Epithelial cell of prostate (primary cell): ENCODE results near the gene ZBTB47.

Experiments
- DNase-seq: peaks from one replicate; pipeline ENCODE4 v3.0.0-alpha.2; 2011; ENCODE audit warnings: low read depth, low spot score
- H3K27ac ChIP-seq: fragments of 450-650 bp; 2 replicates; pipeline ENCODE4 v1.5.1; 2017; ENCODE audit warnings: mild to moderate bottlenecking

ZBTB47 gene

DNA sequence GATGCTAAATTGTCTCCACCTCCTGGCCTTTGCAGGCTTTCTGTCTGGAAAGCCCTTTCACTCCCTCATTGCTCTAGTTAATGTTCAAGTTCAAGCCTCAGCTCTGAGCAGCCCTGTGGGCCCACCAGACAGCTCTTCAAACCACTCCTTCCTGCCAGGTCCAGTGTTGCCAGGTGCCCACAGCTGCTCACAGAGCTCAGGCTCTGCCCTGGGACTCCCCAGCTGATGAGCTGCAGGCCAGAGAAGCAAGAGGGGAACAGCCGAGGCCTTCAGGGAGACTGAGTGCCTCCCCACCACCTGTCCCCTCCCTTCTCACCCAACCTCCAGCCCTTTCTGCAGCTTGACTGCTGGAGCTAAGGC, 1.3 kb upstream of the ZBTB47 start:
- H3K27ac ChIP-seq, result peak overlapping the region; percentile 69
- DNase-seq, result no peak

GRCh38 chr3:42652611-42653302, 740 bp upstream of the ZBTB47 start:
- H3K27ac ChIP-seq, result peak overlapping the region; percentile 69
- peak; percentile 43 for DNase-seq

GRCh38 chr3:42653303-42653559, 266 bp upstream of the ZBTB47 start:
- H3K27ac ChIP-seq, result peak overlapping the region; percentile 69
- DNase-seq, result no peak

DNA sequence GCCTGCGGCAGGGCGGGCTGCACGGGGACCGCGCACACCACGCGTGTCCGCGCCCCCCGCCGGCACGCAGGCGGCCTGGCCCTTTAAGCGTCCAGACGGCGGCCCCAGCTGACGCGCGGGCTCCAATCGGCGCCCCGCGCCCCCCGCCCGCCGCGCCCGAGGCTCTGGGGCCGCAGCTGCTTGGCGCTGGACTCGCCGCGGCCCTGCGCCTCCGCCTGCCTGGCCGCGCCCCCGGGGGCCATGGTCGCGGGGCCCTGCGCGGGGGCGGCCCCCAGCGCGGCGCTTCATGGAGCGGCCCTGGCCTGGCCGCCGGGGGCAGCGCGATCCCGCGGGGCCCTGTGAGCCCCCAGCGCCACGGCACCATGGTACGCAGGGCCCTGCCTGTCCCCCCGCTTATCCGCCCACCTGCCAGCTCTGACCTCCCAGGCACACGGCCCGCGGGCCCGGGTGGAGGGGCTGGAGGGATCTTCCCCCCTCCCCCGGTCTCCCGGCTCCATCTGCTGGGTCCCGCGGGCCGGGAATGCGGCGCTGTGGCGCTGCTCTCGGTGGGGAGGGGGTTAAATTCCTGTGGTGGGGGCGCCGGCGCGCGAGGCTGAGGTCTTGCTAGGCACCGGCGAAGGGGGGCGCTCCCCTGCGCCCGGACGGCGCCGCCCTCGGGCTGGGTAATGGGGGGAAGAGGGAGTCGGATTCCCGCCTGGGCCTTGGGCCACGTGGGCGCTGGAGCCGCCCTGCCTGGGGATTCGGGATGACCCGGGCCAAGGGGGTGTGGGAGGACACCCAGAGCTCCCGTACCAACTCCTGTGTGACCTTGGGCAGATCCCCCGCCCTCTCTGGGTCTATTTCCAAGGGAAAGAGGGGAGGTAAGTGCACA, 1.1 kb downstream of the ZBTB47 start:
- DNase-seq, result no peak
- H3K27ac ChIP-seq, result peak overlapping the region; percentile 69

- no peak for DNase-seq
- H3K27ac ChIP-seq, result peak overlapping the region; percentile 69
These were observed 1.9 kb downstream of the ZBTB47 start for GRCh38 chr3:42655331-42655888.

GRCh38 chr3:42655980-42656679, 2.6 kb downstream of the ZBTB47 start:
- no peak overlapping the region for H3K27ac ChIP-seq
- no peak for DNase-seq

GRCh38 chr3:42656680-42657610, 3.4 kb downstream of the ZBTB47 start:
- H3K27ac ChIP-seq, result no peak overlapping the region
- DNase-seq, result no peak

- DNase-seq, result no peak
- no peak overlapping the region for H3K27ac ChIP-seq
These were observed 4.2 kb downstream of the ZBTB47 start for GRCh38 chr3:42657675-42658074.

DNA sequence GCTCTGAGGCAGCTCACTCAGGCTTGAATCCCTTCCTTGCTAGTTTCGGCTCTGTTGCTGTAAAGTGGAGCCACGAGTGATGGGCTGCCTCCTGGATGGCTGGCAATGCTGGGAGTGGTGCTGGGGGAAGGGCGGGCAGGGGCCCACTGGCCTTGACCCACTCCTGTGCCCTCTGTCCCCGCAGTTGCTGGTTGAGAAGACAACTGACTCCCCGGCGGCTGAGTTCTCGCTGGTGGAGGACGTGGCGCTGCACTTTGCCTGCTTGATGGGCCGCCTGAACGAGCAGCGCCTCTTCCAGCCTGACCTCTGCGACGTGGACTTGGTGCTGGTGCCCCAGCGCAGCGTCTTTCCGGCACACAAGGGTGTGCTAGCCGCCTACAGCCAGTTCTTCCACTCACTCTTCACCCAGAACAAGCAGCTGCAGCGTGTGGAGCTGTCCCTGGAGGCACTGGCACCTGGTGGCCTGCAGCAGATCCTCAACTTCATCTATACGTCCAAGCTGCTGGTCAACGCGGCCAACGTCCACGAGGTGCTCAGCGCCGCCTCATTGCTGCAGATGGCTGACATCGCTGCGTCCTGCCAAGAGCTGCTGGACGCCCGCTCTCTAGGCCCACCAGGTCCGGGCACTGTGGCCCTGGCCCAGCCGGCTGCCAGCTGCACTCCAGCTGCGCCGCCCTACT, 4.7 kb downstream of the ZBTB47 start:
- DNase-seq, result no peak
- no peak overlapping the region for H3K27ac ChIP-seq

GRCh38 chr3:42658771-42659390, 5.4 kb downstream of the ZBTB47 start:
- H3K27ac ChIP-seq, result no peak overlapping the region
- DNase-seq, result no peak

GRCh38 chr3:42659451-42660130, 6.1 kb downstream of the ZBTB47 start:
- H3K27ac ChIP-seq, result no peak overlapping the region
- DNase-seq, result no peak

DNA sequence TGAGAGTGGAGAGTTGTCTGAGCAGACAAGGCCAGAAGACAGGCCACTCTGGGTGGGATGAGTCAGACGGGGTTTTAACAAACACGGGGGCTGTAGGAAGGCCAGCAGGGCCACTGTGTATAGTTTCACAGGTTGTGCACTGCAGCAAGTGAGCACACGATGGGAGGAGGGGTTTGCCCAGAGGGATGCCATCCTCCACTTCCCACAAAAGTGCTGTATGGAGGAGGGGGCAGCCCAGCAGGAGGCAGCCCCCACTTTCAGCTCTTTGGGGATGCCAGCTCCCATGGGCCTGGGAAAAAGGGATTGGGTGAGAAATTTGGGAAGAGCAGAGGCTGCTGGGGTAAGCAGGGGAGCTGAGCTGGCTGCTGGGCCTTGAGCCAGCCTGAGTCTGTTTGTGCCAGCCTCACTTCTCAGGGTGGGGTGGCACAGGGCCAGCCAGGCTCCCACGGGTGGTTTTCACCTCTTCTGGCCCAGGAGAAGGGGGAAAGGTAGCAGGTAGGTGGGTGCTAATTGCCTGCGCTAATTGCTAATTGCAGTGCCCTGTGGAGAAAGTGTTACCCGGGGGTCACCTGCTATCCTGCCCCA, 6.7 kb downstream of the ZBTB47 start:
- DNase-seq, result no peak
- H3K27ac ChIP-seq, result no peak overlapping the region

DNA sequence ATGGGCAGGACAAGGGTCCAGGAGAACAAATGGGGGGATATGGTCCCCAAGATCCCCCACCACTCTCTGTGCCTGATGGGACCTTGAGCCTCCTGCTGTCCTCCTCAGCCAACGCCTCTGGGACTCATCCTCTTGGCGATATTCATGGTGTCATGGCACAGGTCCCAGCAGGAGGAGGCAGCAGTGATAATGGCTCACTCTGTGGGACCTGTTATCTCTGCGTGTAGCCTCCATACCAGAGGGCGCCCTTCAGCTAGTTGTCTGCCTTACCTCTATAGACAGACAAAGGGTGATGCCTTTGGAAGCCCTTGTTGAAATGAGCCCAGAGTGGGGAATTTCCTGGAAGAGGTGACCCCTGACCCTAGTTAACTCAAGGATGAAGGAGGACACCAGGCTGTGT, 7.4 kb downstream of the ZBTB47 start:
- no peak overlapping the region for H3K27ac ChIP-seq
- no peak for DNase-seq

- no peak overlapping the region for H3K27ac ChIP-seq
- DNase-seq, result no peak
These were observed 8.1 kb downstream of the ZBTB47 start for GRCh38 chr3:42661593-42662022.

GRCh38 chr3:42662037-42662812, 8.7 kb downstream of the ZBTB47 start:
- H3K27ac ChIP-seq, result no peak overlapping the region
- no peak for DNase-seq

DNA sequence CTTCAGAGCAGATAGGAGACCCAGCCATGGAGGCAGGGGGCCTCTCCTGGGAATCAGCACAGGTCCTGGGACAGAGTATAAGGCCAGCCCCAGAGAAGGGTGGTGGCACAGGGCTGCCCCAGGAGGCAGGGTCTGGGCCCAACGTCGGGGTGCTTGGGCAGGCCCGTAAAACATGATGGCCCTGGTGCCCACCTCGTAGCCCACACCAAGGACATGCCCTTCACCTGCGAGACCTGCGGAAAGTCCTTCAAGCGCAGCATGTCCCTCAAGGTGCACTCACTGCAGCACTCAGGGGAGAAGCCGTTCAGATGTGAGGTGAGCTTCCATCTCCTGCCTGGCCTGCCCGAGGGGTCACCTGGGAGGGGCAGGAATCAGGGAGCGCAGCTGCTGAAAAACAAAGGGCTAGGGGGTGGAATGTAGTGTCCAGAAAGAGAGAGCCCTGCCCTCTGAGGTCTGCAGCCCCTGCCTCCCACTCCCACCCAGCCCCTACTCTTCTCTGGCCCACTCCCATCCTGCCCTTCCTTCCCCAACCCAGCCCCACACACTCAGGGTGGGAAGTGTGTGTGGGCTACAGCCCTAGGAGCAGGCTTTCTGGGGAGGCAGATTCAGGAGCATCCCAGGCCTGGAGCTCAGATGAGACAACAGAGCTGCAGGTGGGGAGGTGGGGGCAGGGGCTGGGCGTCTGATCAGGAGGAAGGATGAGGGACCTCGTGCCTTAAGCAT, 9.5 kb downstream of the ZBTB47 start:
- DNase-seq, result no peak
- no peak overlapping the region for H3K27ac ChIP-seq
